GM23338 (cell line): ENCODE data around the gene WDR76. TPM values are rescaled to one million over a fixed set of nuclear protein-coding genes. Genes with fewer than 3 reads are reported as not detected.
"Not testable (repeated sequence)": the region's sequence is repeated elsewhere in the genome, so short reads cannot be mapped to it uniquely, and the experiment has no call there.

Source experiments
- ATAC-seq: fragments of 200-7000 bp; cut with Tn5 transposase; 3 replicates; pipeline ENCODE4 v1.9.1; 2020
- DNase-seq: peaks from one replicate; pipeline ENCODE4 v3.0.0-alpha.2; 2015; ENCODE audit warnings: low spot score
- H2AFZ ChIP-seq: fragments of 200-600 bp; sonication (generic); 2 replicates; pipeline ENCODE4 v1.8.0; 2016; ENCODE audit warnings: antibody characterized with exemption, mild to moderate bottlenecking, moderate library complexity
- H3F3A ChIP-seq: fragments of 200-600 bp; sonication (generic); replicated peaks from 2 replicates; pipeline ENCODE4 v1.8.0; 2017; ENCODE audit warnings: antibody characterized with exemption, mixed run types, low read depth
- H3K27ac ChIP-seq: fragments of 200-600 bp; sonication (generic); 2 replicates; pipeline ENCODE4 v1.6.1; 2016; ENCODE audit warnings: low read depth
- H3K27me3 ChIP-seq: fragments of 200-600 bp; sonication (generic); 2 replicates; pipeline ENCODE4 v1.8.0; 2016; ENCODE audit warnings: mild to moderate bottlenecking, mixed run types, moderate library complexity; ENCODE audit not compliant: insufficient read depth
- H3K36me3 ChIP-seq: fragments of 200-600 bp; sonication (generic); 2 replicates; pipeline ENCODE4 v1.8.0; 2016; ENCODE audit warnings: mild to moderate bottlenecking; ENCODE audit not compliant: insufficient read depth
- H3K4me1 ChIP-seq: fragments of 200-600 bp; sonication (generic); 2 replicates; pipeline ENCODE4 v1.8.0; 2016; ENCODE audit warnings: mild to moderate bottlenecking, moderate library complexity; ENCODE audit not compliant: insufficient read depth
- H3K4me2 ChIP-seq: fragments of 200-600 bp; sonication (generic); 2 replicates; pipeline ENCODE4 v1.7.1; 2017; ENCODE audit warnings: mixed run types
- H3K4me3 ChIP-seq: fragments of 200-600 bp; sonication (generic); 2 replicates; pipeline ENCODE4 v1.6.1; 2016; ENCODE audit warnings: mixed run types
- H3K79me2 ChIP-seq: fragments of 200-600 bp; sonication (generic); replicated peaks from 2 replicates; pipeline ENCODE4 v1.8.0; 2017; ENCODE audit warnings: mild to moderate bottlenecking; ENCODE audit not compliant: insufficient read depth
- H3K9me2 ChIP-seq: fragments of 200-600 bp; sonication (generic); 2 replicates; pipeline ENCODE4 v1.8.0; 2017; ENCODE audit not compliant: insufficient read depth
- H4K20me1 ChIP-seq: fragments of 200-600 bp; sonication (generic); replicated peaks from 2 replicates; pipeline ENCODE4 v1.8.0; 2017; ENCODE audit warnings: mild to moderate bottlenecking; ENCODE audit not compliant: insufficient read depth
- H3K27ac Mint-ChIP-seq: 2 replicates; pipeline ENCODE4 v1.8.0; 2020; ENCODE audit warnings: inconsistent platforms, mild to moderate bottlenecking, moderate library complexity, mixed read lengths
- H3K27me3 Mint-ChIP-seq: 3 replicates; pipeline ENCODE4 v1.8.0; 2022; ENCODE audit warnings: low read depth, mild to moderate bottlenecking, moderate library complexity, mixed read lengths, inconsistent platforms; ENCODE audit not compliant: insufficient read depth, poor library complexity
- H3K36me3 Mint-ChIP-seq: 3 replicates; pipeline ENCODE4 v1.8.0; 2021; ENCODE audit warnings: low read depth, mild to moderate bottlenecking, inconsistent platforms, moderate library complexity, mixed read lengths
- H3K4me1 Mint-ChIP-seq: 3 replicates; pipeline ENCODE4 v1.8.0; 2020; ENCODE audit warnings: mild to moderate bottlenecking, inconsistent platforms, mixed read lengths
- H3K4me3 Mint-ChIP-seq: 3 replicates; pipeline ENCODE4 v1.8.0; 2021; ENCODE audit warnings: moderate library complexity, mild to moderate bottlenecking, inconsistent platforms, mixed read lengths
- H3K9me3 Mint-ChIP-seq: 3 replicates; pipeline ENCODE4 v1.8.0; 2020; ENCODE audit warnings: moderate library complexity, mild to moderate bottlenecking, inconsistent platforms, mixed read lengths
- EZH2 ChIP-seq: fragments of 200-600 bp; sonication (generic); IDR thresholded peaks from one replicate; pipeline ENCODE4 v1.8.0; 2017; ENCODE audit warnings: antibody characterized with exemption, mild to moderate bottlenecking, low read depth; ENCODE audit not compliant: unreplicated experiment
- NANOG ChIP-seq: IDR thresholded peaks from 2 replicates; pipeline ENCODE4 v1.6.1; 2016; ENCODE audit warnings: antibody characterized with exemption, borderline replicate concordance
- polyA plus RNA-seq: library from polyadenylated mRNA; unstranded; fragments of >200 nt; fragmentation: Nextera tagmentation; extraction: Ambion mirVana; gene quantifications from 2 replicates; pipeline ENCODE4 v1.2.1, GENCODE V29; 2016
- total RNA-seq: library from RNA; depleted of rRNA; stranded (reverse); fragments of >200 nt; shearing (Covaris generic); gene quantifications from 2 replicates; pipeline ENCODE4 v1.2.3, GENCODE V29; 2014

Gene WDR76
- total and polyA plus RNA-seq, 2 experiments from 2014 or later: 9.7 to 17.8 TPM

- not testable (repeated sequence) for H3K4me3 Mint-ChIP-seq, H3K27ac ChIP-seq, H2AFZ ChIP-seq, H3K4me1 ChIP-seq, H3K36me3 ChIP-seq, H3K4me3 ChIP-seq, DNase-seq, H3K9me3 Mint-ChIP-seq, H3K79me2 ChIP-seq, H4K20me1 ChIP-seq, H3K4me1 Mint-ChIP-seq, H3K4me2 ChIP-seq, H3K9me2 ChIP-seq, H3K27me3 ChIP-seq, H3K27ac Mint-ChIP-seq, ATAC-seq
- peaks cover 14% of the 10 kb centered on the region for H3F3A ChIP-seq
- Mint-ChIP-seq H3K36me3 (peaks cover 28% of the 10 kb centered on the region), H3K27me3 (peaks cover 11% of the 10 kb centered on the region)
Measured at GRCh38 chr15:43830691-43831275, 4.0 kb downstream of the WDR76 start.

- H3K27me3 ChIP-seq, H3K27ac ChIP-seq, H3F3A ChIP-seq, DNase-seq, H3K4me3 Mint-ChIP-seq, ATAC-seq, H4K20me1 ChIP-seq, H3K4me3 ChIP-seq, H3K9me3 Mint-ChIP-seq, H3K9me2 ChIP-seq, H3K36me3 ChIP-seq, H3K4me1 Mint-ChIP-seq, H2AFZ ChIP-seq, H3K79me2 ChIP-seq, H3K4me1 ChIP-seq, H3K4me2 ChIP-seq, H3K27ac Mint-ChIP-seq, H3K27me3 Mint-ChIP-seq: not testable (repeated sequence)
- peaks cover 29% of the 10 kb centered on the region for H3K36me3 Mint-ChIP-seq
Measured at GRCh38 chr15:43831519-43832052, 4.8 kb downstream of the WDR76 start.

- H3K27me3 ChIP-seq, H3K27ac ChIP-seq, H3K27ac Mint-ChIP-seq, H3K4me2 ChIP-seq, H3K4me1 ChIP-seq, H3K4me3 ChIP-seq, H2AFZ ChIP-seq, H3F3A ChIP-seq, H3K36me3 ChIP-seq, H3K9me2 ChIP-seq, H3K27me3 Mint-ChIP-seq, H4K20me1 ChIP-seq, H3K4me3 Mint-ChIP-seq, H3K79me2 ChIP-seq, H3K4me1 Mint-ChIP-seq, H3K9me3 Mint-ChIP-seq, ATAC-seq, DNase-seq: not testable (repeated sequence)
- H3K36me3 Mint-ChIP-seq: peaks cover 28% of the 10 kb centered on the region
Measured at GRCh38 chr15:43832485-43832884, 5.7 kb downstream of the WDR76 start.

GRCh38 chr15:43845421-43845820 lies 18.6 kb downstream of the WDR76 start:
- ATAC-seq (no peak), DNase-seq (no peak)
- Histone ChIP-seq H4K20me1 (no peaks in the 10 kb centered on the region), H3K4me2 (no peak overlapping the region), H3K4me1 (no peaks in the 10 kb centered on the region), H3K27ac (no peak overlapping the region), H3F3A (no peaks in the 10 kb centered on the region), H2AFZ (no peak overlapping the region), H3K27me3 (no peaks in the 10 kb centered on the region), H3K36me3 (peaks cover 3% of the 10 kb centered on the region; the same call in 1 of the 2 replicates), H3K9me2 (no peaks in the 10 kb centered on the region), H3K4me3 (no peak overlapping the region), H3K79me2 (no peaks in the 10 kb centered on the region)
- H3K9me3 Mint-ChIP-seq: no peaks in the 10 kb centered on the region; the same call in 2 of the 3 replicates
- peaks cover 1% of the 10 kb centered on the region for H3K27me3 Mint-ChIP-seq
- no peak overlapping the region for H3K4me3 Mint-ChIP-seq
- no peak for TF ChIP-seq EZH2
- no peak for TF ChIP-seq NANOG
- H3K4me1 Mint-ChIP-seq: no peaks in the 10 kb centered on the region
- H3K27ac Mint-ChIP-seq: no peak overlapping the region
- H3K36me3 Mint-ChIP-seq: peaks cover 12% of the 10 kb centered on the region
